ENCODE results near the gene OR5I1. TPM values are rescaled to one million over a fixed set of nuclear protein-coding genes. Genes with fewer than 3 reads are reported as not detected.
"Not testable (repeated sequence)": the region's sequence is repeated elsewhere in the genome, so short reads cannot be mapped to it uniquely, and the experiment has no call there.

Gene OR5I1
- not detected for total RNA-seq

DNA sequence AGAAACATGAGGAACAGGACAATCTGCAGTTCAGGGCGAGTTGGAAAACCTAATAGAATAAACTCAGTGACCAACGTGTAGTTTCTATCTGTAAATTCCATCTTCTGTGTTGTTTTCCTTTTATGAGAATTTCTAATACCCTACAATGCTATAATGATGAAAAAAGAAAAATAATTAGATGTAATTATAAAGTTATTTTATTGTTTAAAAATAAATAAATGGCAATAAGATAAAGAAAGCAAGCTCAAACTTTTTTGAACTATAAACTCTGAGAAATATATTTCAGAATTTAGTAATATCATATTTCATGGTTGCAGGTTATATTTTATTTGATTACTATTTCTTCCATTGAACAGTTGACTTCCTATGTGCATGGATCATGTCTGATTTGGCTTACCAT is at the start of gene OR5I1:
TSS of gene OR5I1 (minus strand) at position 101 of the 400 bp plus-strand sequence. CDS start at position 101, 0 bp downstream.
- DNase-seq (ENCODE audit: low spot score): no peak
- ATAC-seq: no peak

- DNase-seq (ENCODE audit: low spot score): no peak
- no peak for ATAC-seq
These were observed 34.7 kb upstream of the OR5I1 start for GRCh38 chr11:55970935-55971334.

- DNase-seq (ENCODE audit: low spot score) (no peak), ATAC-seq (no peak)
These were observed 33.6 kb upstream of the OR5I1 start, which contains the start of gene OR10AG1 for GRCh38 chr11:55969845-55970244. Gene OR10AG1 (minus strand): TSS chr11:55969945. CDS start chr11:55969907, 38 bp downstream.

DNA sequence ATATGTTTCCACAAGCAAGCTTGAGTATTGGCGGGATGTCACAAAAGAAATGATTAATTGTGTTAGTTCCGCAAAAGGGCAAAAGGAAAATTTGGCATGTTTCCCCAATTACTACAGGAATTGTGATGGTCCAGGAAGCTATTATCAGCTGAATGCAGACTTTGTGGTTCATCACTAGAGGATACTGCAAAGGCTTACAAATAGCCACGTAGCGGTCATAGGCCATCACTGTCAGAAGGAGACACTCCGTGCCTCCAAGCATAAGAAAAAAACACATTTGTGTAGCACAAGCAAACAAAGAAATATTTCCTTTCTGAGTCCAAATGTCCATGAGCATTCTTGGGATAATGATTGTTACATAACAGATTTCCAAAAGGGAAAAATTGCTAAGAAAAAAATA is 31.7 kb upstream of the OR5I1 start:
- ATAC-seq (no peak), DNase-seq (ENCODE audit: low spot score) (no peak)

DNA sequence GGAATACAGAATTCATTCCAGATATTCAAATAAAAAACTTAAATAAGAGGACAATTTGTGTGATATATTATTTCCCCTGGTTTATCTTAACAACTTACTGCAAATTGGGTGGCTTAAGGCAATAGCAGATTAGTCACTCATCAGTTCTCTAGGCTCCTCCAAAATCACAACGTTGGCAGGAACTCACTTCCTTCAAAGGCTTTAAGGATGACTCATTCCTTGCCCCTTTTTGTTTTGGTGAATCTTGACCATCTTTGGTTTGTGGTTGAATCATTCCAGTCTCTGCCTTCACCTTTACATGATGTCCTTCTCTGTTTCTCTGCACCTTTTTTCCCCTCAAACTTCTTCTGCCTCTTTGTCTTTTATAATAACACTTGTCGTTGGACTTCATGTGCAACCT is 30.2 kb upstream of the OR5I1 start:
- ATAC-seq: no peak
- DNase-seq (ENCODE audit: low spot score): no peak

- DNase-seq (ENCODE audit: low spot score): no peak
- ATAC-seq: no peak
These were observed 20.3 kb upstream of the OR5I1 start for GRCh38 chr11:55956521-55956920.

- ATAC-seq: no peak
- no peak for DNase-seq (ENCODE audit: low spot score)
These were observed 13.1 kb upstream of the OR5I1 start for GRCh38 chr11:55949330-55949729.

- ATAC-seq: peak; percentile 77
- DNase-seq (ENCODE audit: low spot score): no peak
These were observed 6.7 kb upstream of the OR5I1 start for GRCh38 chr11:55942785-55943392.

DNA sequence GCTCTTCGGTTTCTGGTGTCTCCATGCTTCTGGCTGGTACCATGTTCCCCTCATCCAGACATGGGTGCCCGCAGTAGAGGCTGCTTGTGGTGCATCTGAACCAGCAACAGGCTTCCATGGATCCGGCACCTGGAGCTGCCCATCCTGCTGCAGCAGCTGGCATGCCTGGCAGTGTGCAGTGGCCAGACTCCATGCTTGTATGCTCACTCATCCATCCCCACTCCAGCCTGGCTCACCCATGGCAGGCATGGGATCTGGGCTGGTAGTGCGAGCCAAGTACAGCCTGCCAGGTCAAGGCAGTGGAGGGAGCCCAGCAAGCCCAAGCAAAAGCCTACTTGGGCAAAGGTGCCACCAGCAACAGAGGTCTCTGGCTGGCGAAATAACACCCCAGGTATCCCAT is 15.7 kb downstream of the OR5I1 start:
- DNase-seq (ENCODE audit: low spot score) (no peak), ATAC-seq (no peak)

DNA sequence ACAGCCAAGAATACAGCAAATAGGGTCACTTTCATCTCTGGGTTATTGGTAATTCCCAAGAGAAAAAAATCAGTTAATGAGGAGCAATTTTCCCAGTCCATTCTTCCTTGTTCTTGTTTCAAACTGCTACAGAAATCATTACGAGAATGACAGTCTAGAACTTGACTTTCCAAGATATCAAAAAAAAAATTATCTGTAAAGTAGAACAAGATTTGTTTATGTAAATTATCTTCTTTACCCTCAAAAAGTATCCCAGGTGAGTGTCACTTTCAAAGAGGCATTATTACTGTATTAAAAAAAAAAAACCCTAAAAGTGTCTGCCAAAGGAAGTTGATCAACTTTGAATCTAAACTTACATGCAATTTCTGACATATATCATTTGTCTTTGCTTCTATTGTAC is 21.7 kb downstream of the OR5I1 start, which contains the start of gene OR5W2:
TSS of gene OR5W2 (minus strand) at position 101 of the 400 bp plus-strand sequence. CDS start at position 101, 0 bp downstream.
- ATAC-seq (no peak), DNase-seq (ENCODE audit: low spot score) (no peak)

DNA sequence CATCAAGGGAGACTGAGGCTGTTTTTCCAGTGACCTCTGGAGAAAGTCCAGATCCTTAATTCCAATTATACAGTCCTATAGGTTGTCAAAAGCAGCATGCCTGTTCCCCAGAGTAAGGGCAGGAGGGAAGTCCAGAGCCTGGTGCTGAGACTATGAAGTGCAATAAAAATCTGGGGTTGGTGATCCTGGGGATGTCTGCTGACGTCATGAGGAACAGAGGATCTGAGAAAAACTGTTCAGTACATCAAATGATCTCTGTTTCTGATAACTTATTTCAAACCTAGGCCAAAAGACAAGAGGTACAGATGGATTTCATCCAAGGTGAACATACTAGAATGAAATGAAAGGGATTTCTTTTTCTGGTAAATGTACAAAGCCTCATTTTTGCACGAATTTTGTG is 33.9 kb downstream of the OR5I1 start:
- DNase-seq (ENCODE audit: low spot score) (no peak), ATAC-seq (no peak)

- ATAC-seq: no peak
- DNase-seq (ENCODE audit: low spot score): no peak
These were observed 41.0 kb downstream of the OR5I1 start for GRCh38 chr11:55895216-55895615.

DNA sequence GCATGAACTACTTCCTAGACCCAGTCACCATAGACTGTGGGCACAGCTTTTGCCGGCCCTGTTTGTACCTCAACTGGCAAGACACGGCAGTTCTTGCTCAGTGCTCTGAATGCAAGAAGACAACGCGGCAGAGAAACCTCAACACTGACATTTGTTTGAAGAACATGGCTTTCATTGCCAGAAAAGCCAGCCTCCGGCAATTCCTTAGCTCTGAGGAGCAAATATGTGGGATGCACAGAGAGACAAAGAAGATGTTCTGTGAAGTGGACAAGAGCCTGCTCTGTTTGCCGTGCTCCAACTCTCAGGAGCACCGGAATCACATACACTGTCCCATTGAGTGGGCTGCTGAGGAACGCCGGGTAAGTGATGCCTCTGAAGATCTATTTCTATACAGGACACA is 50.7 kb downstream of the OR5I1 start:
- DNase-seq (ENCODE audit: low spot score); ATAC-seq: not testable (repeated sequence)

Other genes starting within 250 kb of the OR5I1 start
- not detected for gene OR5D13, start 163.0 kb downstream of the OR5I1 start, total RNA-seq
- gene OR5D14, start 140.8 kb downstream of the OR5I1 start, total RNA-seq: not detected
- not detected for gene OR5L1, start 125.0 kb downstream of the OR5I1 start, total RNA-seq
- not detected for gene OR5D18, start 116.8 kb downstream of the OR5I1 start, total RNA-seq
- gene OR5L2, start 109.2 kb downstream of the OR5I1 start, total RNA-seq: not detected
- not detected for gene OR5D16, start 97.6 kb downstream of the OR5I1 start, total RNA-seq
- gene TRIM51, start 53.1 kb downstream of the OR5I1 start, total RNA-seq: not detected
- gene OR5W2, start 21.8 kb downstream of the OR5I1 start, total RNA-seq: not detected
- gene OR10AG1, start 33.5 kb upstream of the OR5I1 start, total RNA-seq: not detected
- not detected for gene OR5F1, start 58.2 kb upstream of the OR5I1 start, total RNA-seq
- not detected for gene OR5AS1, start 91.3 kb upstream of the OR5I1 start, total RNA-seq
- not detected for gene OR8I2, start 156.9 kb upstream of the OR5I1 start, total RNA-seq
- gene OR8H2, start 167.3 kb upstream of the OR5I1 start, total RNA-seq: not detected
- not detected for gene OR8H3, start 186.0 kb upstream of the OR5I1 start, total RNA-seq
- not detected for gene OR8J3, start 203.8 kb upstream of the OR5I1 start, total RNA-seq
- not detected for gene OR8K5, start 223.9 kb upstream of the OR5I1 start, total RNA-seq
- not detected for gene OR5J2, start 240.2 kb upstream of the OR5I1 start, total RNA-seq

All from left lobe of liver (tissue), 2 donors.